HG03139 (cell line): ENCODE measurements around the gene TTLL11.

Experiments used
- ATAC-seq: cut with Tn5 transposase; IDR thresholded peaks from one replicate; pipeline ENCODE4 v1.9.1; 2021; ENCODE audit not compliant: unreplicated experiment

Gene TTLL11

GRCh38 chr9:121818841-121819427, 274.2 kb downstream of the TTLL11 start:
- no peak for ATAC-seq

DNA sequence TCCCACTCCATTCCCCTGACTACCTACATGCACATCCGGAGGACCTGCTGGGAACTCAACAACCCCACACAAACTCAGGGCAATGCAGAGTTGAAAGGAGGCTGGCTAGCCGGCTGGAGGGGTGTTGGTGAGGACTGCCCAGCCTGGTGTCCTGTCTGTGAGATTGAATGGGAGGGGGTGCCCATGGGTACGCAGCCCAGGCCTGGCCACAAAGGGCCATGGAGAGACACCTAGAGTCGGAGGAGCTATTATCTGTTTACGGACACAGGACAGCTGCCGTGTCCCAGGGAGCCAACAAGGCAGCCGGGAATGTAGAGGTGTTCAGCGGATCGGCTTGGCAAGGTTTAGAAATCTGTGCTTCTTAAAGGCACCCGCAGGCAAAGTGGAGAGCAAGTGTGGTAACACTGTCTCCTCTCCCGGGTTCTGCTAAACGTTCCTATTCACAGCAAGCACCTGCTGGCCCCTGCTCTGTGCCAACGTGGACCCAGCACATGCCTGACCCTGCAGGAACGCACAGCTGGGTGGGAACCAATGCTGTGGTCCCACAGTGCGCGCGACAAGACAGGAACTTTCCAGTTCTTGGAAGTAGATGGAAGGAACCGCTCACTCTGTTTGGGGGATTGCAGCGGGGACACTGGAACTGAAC, 275.0 kb downstream of the TTLL11 start:
- no peak for ATAC-seq

GRCh38 chr9:121817476-121817875, 275.6 kb downstream of the TTLL11 start:
- ATAC-seq: no peak

DNA sequence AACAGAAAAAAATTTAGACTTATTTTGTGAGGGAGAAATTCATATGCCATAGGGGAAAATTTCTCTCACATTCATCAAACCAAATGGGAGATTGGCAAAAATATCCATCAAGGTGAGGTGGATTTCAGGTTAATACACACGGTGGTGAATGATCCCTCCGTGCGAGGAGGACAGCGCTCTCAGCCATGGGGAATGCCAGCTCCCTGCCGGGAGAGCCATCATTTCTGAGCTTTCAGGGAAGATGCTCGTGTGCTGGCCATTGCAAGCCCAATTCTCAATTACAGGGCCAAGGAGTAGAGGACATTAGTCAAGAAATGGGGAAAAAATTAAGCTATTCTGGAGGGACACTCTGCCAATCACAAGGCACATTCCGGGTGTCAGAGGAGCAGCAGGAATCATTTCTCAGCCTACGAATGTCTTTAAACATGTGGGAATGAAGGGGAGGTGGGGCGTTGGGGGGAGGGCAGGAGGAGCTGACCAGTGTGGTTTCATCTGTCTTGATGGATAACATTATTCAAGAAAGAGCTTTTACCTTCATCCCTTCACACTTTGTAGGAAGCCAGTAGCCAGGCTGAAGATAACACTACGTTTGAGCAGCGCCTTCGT, 276.2 kb downstream of the TTLL11 start:
- no peak for ATAC-seq

- no peak for ATAC-seq
These were observed 276.7 kb downstream of the TTLL11 start for GRCh38 chr9:121816449-121816817.

DNA sequence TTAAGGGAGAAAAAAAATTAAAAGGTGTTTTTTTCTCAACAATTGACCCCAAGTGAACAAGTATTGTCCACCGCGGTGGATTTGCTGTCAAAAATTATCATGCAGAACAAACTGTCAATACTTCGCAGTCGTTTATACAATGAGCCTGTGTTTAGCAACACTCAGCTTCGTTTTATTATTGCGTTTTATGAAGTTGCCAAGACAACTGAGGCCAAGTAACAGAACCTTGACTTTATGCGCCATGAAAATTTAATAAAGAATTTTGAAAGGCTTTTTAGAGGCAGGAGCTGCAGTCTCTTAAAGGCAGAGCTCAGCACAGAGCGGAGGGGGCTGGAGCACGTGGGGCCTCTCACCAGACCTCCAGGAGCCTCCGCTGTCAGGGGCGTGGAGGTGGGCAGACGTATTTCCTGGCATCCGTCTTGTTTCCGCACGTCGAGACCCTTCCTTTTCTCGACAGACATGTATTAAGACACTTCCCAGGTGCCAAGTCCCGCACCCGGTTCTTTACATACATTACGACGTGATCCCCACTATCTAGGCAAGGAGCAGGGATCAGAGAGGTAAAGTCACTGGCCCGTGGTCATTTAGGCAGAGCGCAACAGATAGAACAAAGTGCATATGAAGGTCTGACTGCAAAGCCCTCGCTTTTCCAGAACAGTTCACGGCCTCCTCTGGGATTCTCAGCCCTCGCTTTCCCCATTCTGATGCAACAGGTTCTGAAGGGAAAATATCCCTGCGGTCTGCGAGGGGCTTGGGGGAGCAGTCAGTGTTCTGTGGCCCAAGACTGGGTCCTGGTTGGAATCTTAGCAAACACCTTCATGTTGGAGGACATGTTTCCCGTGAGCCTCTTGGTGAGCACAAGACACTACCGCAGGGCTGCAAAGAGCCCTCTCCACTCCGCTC, 277.3 kb downstream of the TTLL11 start:
- no peak for ATAC-seq

DNA sequence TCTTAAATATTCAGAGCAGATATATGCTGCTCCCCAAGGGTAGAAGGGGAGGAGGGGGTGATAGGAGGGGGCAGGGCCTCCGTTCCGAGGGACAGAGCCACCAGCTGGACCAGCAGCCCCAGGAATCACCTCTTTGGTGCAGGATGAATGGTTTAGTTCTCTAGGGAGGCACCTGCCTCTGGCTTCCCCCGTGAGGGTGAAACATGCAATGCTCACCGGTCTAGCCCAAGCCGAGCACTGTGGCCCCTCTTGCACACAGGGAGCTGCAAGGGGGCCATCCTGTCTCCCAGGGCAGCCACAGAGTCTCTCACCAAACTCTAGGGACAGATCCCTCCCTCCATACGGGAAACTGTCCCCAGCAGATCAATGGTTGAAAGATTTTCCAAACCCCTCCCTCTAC, 278.0 kb downstream of the TTLL11 start:
- no peak for ATAC-seq

DNA sequence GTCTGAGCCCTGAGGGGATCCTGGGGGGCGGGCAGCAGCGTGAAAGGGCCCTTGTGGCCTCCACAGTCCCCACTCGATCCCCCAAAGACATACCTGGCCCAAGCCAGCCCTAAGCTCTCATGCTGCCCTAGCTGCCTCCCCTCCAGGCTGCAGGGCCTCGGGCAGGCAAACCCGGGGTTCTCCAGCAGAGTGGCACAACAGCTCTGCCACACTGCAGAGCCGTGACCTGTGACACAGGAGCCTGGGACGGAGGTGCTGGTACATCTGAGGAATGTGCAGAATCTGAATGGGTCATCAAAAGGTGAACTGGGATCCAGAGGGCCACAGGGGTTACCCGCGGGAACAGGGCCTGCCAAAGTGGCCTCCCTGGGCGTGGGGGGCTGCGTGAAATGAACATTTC, 278.5 kb downstream of the TTLL11 start:
- no peak for ATAC-seq

GRCh38 chr9:121813519-121814210, 279.4 kb downstream of the TTLL11 start:
- no peak for ATAC-seq

DNA sequence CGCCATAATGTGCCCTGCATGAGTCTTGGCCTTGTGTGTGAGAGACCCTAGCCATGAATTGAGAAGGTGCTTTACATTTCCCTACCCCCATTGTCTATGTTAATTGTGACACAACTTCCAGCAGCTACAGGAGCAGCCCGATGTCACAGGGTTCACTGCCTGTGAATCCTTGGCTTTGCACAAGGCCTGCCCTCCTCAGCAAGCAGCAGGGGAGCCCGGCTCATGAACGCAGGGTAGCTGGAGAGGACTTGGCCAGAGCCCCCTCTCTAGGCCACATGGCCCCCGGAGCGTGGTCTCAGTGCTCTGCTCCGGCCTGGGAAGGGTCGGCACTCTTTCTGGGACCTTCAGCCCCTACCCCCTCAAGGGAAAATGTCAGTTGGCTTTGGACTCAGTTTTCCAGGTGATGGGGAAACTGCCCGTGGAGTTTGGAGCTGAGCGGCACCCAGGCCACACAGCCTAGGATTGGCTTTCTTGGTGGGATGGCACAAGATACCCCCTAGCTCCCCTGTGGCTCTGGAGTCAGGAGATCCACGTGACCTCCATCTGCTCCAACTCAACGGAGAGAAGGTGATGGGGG, 280.9 kb downstream of the TTLL11 start:
- no peak for ATAC-seq

DNA sequence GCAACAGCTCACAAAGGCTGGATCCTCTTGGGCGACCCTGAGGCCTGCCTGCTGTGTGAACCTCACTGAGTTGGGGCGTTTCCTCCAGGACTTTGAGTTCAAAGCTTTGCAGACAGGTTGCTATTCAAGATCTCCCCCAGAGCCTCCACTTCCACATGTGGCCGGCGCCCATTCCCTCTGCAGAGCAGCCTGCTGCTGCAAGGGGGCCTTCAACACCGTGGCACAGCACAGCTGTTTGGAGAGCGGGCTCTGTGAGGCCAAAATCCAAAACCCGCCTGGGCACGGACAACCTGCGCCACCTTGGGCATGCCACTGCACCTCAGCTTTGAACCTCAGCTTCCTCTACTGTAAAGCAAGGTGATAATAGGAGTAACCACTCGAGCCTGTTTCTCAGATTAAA, 281.4 kb downstream of the TTLL11 start:
- ATAC-seq: no peak

DNA sequence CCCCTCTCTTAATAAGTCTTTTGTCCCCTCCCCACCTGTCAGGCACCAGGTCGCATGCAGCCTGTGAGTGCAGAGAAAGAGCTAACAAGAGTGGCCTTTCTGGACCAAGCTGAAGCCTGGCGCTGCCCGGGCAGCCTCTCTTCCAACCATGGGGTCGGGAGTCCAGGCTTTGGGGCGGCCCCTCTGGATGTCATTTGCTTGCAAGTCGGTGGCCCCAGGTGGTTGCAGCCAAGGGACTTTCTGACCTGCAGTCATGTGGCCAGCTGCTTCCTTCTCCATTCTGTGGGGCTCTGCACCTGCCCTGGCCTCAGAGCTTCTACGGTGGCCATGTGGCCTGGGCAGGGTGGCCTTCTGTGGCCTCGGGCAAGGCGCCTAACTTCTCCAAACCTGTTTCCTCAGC, 282.0 kb downstream of the TTLL11 start:
- no peak for ATAC-seq

- ATAC-seq: no peak
These were observed 282.6 kb downstream of the TTLL11 start for GRCh38 chr9:121810489-121810888.

GRCh38 chr9:121809356-121810050, 283.6 kb downstream of the TTLL11 start:
- no peak for ATAC-seq

DNA sequence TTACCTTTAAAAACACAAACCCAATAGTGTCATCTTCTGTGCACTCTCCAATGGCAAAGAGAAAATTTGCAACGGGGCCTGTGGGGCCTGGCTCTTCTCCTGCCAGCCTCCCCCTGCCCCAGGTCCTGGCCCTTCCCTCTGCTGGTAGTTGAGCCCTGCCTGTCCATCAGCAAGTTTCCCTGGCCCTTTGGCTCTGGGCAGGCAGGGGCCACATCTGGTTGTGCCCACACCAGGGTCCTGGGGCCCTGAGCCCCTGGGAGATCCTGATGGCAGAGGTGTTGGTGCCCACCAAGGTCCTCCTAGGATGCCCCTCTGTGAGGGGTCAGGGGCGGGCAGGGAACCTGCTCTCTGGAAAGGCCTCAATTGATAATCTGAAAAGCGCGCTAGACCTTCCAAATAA, 284.3 kb downstream of the TTLL11 start:
- no peak for ATAC-seq

GRCh38 chr9:121807823-121808278, 285.3 kb downstream of the TTLL11 start:
- no peak for ATAC-seq

GRCh38 chr9:121807069-121807822, 285.9 kb downstream of the TTLL11 start:
- no peak for ATAC-seq

GRCh38 chr9:121802753-121803152, 290.4 kb downstream of the TTLL11 start:
- no peak for ATAC-seq

DNA sequence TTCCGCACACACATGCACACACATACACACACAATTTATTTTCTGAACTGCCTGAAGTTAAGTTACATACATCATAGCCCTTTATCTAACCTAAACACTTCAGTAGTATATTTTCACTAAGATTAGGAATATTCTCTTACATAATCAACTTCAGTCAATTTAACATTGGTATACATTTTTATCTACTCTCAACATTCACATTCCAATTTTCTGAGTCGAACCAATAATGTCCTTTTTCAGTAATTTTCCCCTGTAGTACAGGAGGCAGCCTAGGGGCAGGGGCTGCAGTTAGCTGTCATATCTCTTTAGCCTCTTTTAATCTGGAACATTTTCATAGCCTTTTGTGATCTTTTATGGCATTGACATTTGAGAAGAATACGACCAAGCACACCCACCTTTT, 291.5 kb downstream of the TTLL11 start:
- no peak for ATAC-seq
